Stimulated activated CD8-positive, alpha-beta memory T cell treated with anti-CD3 and anti-CD28 coated beads, Interleukin-4, amount 100 ng/mL, for 48 hours (primary cell): ENCODE measurements around the gene CPZ.

Source experiments
- DNase-seq: peaks from one replicate; pipeline ENCODE4 v3.0.0-alpha.2; 2020

CPZ gene

DNA sequence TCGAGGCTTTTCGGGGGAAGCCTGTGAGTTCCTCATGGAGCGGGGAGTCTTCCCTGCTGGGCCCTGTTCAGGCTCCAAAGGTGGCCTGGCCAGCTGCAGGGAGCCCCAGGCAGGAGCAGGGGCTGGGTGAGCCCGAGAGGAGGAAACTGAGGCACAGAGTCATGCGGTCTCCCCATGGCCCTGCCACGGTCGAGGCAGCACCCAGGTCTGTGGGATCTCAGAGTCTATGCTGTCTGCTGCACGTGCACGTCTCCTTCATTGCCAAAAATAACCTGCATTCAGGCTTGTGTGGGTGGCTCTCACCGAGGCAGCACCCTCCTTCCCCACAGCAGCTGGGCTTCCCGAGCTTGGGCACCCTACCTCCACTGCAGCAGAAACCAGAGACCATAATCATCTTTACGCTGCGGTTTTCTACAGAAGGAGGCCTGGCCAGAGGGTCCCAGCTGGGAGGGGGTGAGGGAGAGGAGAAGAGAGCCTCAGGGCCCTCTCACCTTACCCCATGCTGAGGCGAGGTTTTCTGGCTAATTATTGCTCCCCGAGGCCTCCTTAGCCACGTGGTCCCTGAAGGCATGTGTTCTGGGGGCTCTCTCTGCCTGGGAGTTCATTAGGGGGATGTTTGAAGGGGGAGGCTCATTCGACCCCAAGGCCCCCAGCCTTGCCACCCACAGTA lies 64.3 kb downstream of the CPZ start:
- no peak for DNase-seq

DNA sequence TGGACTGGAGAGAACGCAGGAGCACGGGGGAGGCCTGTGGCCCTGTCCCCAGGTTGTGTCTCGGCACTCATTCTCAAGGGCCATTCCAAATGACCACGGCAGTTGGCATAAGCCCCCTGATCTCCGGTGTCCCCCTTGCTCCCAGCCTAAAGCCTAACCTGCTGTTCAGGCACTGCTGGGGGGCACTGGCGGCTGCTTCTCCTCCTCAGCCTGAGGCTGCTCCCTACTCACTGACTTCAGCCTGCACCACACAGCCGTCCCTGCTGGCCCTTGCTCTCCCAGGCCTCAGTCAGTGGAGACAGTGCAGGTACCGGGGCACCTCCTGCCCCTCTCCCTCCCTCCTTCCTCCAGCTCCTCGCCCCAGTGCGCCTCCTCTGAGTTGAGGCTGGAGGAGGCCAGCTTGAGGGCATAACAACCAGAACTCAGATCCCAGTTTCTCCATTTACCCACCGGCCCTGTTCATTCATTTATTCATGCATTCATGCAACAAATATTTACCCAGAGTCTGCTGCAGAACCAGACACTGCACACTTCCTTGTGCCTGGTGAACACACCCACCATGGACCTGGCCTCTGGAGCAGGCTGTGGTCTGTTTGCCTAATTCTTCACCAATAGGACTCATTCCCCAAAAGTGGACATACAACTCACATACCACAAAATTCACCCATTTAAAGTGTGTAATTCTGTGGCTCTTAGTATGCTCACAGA lies 65.0 kb downstream of the CPZ start:
- no peak for DNase-seq

DNA sequence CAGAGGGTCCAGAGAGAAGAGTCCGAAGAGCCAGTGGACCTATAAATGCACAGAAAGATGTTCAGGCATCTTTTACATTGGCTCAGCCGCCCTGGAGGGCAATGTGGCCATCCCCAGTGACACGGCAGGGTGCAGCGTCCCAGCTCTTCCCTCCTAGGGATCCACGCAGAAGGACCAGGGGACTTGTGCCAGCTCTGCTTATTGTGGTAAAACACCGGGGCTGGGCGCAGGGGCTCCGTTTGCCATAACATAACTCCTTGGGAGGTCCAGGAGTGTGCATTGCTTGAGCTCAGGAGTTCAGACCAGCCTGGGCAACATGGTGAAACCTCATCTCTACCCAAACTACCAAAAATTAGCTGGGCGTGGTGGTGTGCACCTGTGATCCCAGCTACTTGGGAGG lies 70.2 kb downstream of the CPZ start:
- DNase-seq: no peak

DNA sequence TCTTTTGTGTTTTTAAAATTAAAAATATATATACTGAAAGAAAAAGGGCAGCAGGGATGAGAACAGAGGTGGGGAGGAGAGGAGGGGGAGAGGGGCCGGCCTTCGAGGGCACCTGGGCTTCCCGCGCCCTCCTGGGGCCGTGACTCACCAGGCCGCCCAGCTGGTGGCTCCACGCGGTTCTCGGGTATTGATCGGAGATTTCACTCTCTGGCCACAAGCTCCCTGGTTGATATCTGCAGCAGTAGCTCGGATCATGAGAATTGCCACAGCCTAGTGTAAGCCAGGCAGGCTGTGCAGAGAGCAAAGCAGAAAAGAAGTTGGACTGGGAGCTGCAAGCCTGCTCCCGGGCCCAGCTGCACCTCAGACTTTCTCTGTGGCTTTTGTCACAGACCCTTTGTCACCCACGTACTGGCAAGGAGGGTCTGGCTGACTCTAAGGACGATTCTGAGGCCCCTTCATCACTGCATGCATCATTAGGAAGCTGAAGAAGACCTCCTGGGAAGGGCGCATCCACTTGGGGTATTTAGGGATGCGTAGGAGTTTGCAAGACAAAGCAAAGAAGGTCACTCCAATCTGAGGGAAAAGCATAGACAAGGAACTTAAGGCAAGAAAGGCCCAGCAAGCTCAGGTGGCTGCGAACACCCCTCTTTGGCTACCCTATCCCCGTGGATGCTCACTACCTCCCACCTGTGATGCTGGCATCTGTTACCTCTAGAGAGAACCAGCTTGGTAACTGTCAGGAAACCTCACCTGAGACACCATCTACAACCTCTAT lies 71.7 kb downstream of the CPZ start:
- no peak for DNase-seq

DNA sequence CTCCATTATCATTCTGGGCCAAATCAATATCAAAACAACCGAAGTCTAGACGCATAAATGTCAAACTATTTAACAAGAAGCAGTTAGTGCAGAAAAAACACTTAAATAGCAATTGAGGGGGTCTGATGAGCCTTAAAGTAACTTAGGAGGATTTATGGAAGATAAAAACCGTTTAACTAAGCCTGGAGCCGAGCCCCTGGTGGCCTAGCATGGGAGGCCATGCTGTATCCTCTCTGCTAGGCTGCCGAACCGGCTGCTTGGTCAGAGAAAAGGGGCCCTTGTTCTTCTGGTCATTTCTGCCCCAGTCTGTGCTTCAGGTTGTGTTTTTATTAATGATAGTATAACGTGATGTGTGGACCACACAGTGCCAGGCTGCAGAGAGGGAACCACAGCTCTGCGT lies 72.4 kb downstream of the CPZ start:
- no peak for DNase-seq

DNA sequence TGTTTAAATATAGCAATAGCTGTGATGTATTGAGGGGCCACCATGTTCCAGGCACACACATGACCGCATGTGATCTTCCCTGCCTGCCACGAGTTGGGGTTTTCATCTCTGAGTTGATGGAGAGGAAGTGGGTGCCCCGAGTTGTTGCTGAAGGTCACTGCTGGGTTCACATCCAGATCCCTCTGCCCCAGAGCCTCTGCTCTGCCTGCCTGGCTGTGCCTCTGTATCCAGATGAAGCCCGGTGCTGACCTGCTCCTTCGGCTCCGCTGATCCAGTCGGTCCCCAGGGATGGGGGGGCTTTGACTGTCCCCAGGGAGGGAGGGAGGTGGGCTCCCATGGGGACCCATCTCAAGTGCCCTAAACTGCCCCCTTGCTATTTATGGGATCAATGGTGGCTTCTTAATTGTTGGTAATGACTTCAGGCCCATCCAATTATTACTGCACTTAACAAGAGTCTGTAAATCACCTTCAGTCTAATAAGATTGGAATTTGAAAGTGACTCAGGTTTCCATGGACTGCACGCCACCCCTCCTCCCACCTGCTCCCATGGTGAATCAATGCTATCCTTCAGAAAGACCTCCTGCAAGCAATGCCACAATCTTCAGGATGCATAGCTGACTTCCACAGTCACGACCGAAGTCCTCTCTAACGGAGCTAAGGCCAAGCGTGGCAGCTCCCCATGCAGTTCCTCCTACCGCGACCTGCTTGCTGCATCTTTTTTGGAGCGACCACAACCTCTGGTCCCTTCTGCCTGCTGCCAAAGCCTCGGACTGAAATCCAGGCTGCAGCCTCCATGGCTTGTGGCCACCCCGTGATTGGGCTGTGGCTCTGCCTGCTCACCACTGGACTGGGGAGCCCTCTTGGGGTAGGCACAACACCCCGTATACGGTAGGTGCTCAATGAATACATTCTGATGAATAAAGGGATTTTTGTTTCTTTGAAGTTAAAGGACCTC lies 73.1 kb downstream of the CPZ start:
- DNase-seq: no peak

DNA sequence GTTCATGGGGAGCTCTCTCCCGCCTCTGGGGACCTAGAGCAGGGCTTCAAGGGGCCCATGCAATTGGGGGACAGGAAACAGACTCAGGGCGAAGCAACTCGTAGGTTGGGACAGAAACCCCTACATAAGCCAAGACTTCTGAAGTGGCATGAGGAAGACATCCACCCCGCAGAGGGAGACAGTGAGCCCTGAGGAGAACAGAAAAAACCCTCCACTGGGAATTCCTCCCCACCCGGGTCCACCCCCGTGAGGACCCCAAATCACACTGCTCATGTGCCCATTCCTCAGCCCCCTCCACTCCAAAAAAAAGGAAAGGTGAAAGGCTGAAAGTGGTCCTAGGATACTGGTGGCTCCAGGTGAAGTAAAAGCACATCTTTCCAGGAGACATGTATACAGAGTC lies 74.0 kb downstream of the CPZ start:
- no peak for DNase-seq
